CD4-positive, alpha-beta T cell treated with Interleukin-4 for 4 hours (primary cell): ENCODE measurements around the gene PTGER2.

ENCODE experiments used
- DNase-seq: peaks from one replicate; pipeline ENCODE4 v3.0.0-alpha.2; 2020

PTGER2 gene

GRCh38 chr14:52313903-52314594, at the start of gene PTGER2:
Gene PTGER2, plus strand, starts transcription at chr14:52314312. Its CDS starts 237 bp downstream, at chr14:52314549.
- DNase-seq: peak; percentile 91

GRCh38 chr14:52265253-52265652, 48.9 kb upstream of the PTGER2 start:
- DNase-seq: no peak

GRCh38 chr14:52266179-52266578, 47.9 kb upstream of the PTGER2 start:
- no peak for DNase-seq

- DNase-seq: no peak
Observed at GRCh38 chr14:52266782-52267181, 47.3 kb upstream of the PTGER2 start.

- DNase-seq: peak; percentile 61
Observed at GRCh38 chr14:52267501-52268278, 46.4 kb upstream of the PTGER2 start, which contains the start of gene PTGDR. Gene PTGDR, plus strand, starts transcription at chr14:52267698. Its CDS starts 117 bp downstream, at chr14:52267815.

GRCh38 chr14:52268279-52269061, 45.6 kb upstream of the PTGER2 start:
- no peak for DNase-seq

GRCh38 chr14:52269100-52269499, 45.0 kb upstream of the PTGER2 start:
- no peak for DNase-seq

- no peak for DNase-seq
Observed at GRCh38 chr14:52269982-52270381, 44.1 kb upstream of the PTGER2 start.

- DNase-seq: no peak
Observed at GRCh38 chr14:52271538-52271937, 42.6 kb upstream of the PTGER2 start.

- peak; percentile 55 for DNase-seq
Observed at GRCh38 chr14:52272375-52272774, 41.7 kb upstream of the PTGER2 start.

- DNase-seq: no peak
Observed at GRCh38 chr14:52275372-52275771, 38.7 kb upstream of the PTGER2 start.

- no peak for DNase-seq
Observed at GRCh38 chr14:52277552-52277951, 36.6 kb upstream of the PTGER2 start.

GRCh38 chr14:52279408-52279807, 34.7 kb upstream of the PTGER2 start:
- DNase-seq: no peak

- no peak for DNase-seq
Observed at GRCh38 chr14:52283099-52283498, 31.0 kb upstream of the PTGER2 start.

GRCh38 chr14:52286661-52287649, 27.2 kb upstream of the PTGER2 start:
- peak; percentile 74 for DNase-seq

GRCh38 chr14:52296378-52296777, 17.7 kb upstream of the PTGER2 start:
- no peak for DNase-seq

- no peak for DNase-seq
Observed at GRCh38 chr14:52298795-52299194, 15.3 kb upstream of the PTGER2 start.

- DNase-seq: peak; percentile 77
Observed at GRCh38 chr14:52299692-52300278, 14.3 kb upstream of the PTGER2 start.

- DNase-seq: no peak
Observed at GRCh38 chr14:52303236-52303635, 10.9 kb upstream of the PTGER2 start.

- DNase-seq: no peak
Observed at GRCh38 chr14:52304248-52304904, 9.7 kb upstream of the PTGER2 start.

- no peak for DNase-seq
Observed at GRCh38 chr14:52305014-52305413, 9.1 kb upstream of the PTGER2 start.
